Measurements from ENCODE around the gene PRAC2. TPM values are rescaled to one million over a fixed set of nuclear protein-coding genes. Genes with fewer than 3 reads are reported as not detected.
A peak's percentile ranks its signal among the peaks of the same experiment; 100 is the strongest.

The PRAC2 gene
- total and polyA plus RNA-seq, 2 donors (not counting 1 experiment from before 2014, with no cell fraction given): not detected

DNA sequence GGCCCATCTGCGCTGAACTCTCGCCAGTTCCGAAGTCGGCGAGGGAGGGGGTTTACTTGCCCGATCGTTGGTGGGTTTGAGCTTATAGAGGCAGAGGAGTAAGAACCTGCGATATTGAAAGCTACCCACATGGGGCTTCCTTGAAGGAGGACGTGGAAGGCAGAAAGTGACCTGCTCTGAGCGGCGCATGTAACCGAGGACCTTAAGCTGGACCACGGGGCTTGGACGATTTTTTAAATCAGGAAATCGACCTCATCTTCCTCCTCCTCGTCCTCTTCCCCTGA is 2.0 kb downstream of the PRAC2 start:
- Histone ChIP-seq H3K9me3 (ENCODE audit: control insufficient read depth, insufficient read depth, low read depth, low read length) (no peaks in the 10 kb centered on the region), H3K27me3 (ENCODE audit: control insufficient read depth, insufficient read depth, low read length) (peaks cover 97% of the 10 kb centered on the region), H4K20me1 (ENCODE audit: control insufficient read depth, extremely low read depth, insufficient read depth, low read length) (no peaks in the 10 kb centered on the region), H3K27ac (ENCODE audit: insufficient read depth, low read length) (no peak overlapping the region), H3K36me3 (ENCODE audit: control insufficient read depth, insufficient read depth, low read length) (no peaks in the 10 kb centered on the region), H3K4me3 (replicated peaks in 1 of 4; ENCODE audit: control extremely low read depth in 1 of 4, insufficient read depth in 1 of 4, low read depth in 3 of 4, low read length in 4 of 4) (peak overlapping the region in 2 of 4 experiments; percentile 12 to 17), H3K79me2 (ENCODE audit: control insufficient read depth, insufficient read depth, low read length) (no peaks in the 10 kb centered on the region), H3K9ac (ENCODE audit: insufficient read depth, low read length) (no peak overlapping the region), H2AFZ (ENCODE audit: low read length) (no peak overlapping the region), H3K4me2 (ENCODE audit: extremely low read depth, insufficient read depth, low read length) (peak overlapping the region; percentile 25), H3K4me1 (ENCODE audit: control insufficient read depth, extremely low read depth, insufficient read depth, low read length) (peaks cover 4% of the 10 kb centered on the region)
- no peak for DNase-seq (ENCODE audit: low read depth in 2 of 2)
- TF ChIP-seq EZH2 (IDR thresholded peaks at IDR 0.05; ENCODE audit: low read length, missing control alignments): no peak
- TF ChIP-seq, protein P1, sequence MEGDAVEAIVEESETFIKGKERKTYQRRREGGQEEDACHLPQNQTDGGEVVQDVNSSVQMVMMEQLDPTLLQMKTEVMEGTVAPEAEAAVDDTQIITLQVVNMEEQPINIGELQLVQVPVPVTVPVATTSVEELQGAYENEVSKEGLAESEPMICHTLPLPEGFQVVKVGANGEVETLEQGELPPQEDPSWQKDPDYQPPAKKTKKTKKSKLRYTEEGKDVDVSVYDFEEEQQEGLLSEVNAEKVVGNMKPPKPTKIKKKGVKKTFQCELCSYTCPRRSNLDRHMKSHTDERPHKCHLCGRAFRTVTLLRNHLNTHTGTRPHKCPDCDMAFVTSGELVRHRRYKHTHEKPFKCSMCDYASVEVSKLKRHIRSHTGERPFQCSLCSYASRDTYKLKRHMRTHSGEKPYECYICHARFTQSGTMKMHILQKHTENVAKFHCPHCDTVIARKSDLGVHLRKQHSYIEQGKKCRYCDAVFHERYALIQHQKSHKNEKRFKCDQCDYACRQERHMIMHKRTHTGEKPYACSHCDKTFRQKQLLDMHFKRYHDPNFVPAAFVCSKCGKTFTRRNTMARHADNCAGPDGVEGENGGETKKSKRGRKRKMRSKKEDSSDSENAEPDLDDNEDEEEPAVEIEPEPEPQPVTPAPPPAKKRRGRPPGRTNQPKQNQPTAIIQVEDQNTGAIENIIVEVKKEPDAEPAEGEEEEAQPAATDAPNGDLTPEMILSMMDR (conservative IDR thresholded peaks at IDR 0.05 in 1 of 2, IDR thresholded peaks at IDR 0.05 in 1 of 2; ENCODE audit: low read depth in 1 of 2, low read length in 2 of 2): no peak

DNA sequence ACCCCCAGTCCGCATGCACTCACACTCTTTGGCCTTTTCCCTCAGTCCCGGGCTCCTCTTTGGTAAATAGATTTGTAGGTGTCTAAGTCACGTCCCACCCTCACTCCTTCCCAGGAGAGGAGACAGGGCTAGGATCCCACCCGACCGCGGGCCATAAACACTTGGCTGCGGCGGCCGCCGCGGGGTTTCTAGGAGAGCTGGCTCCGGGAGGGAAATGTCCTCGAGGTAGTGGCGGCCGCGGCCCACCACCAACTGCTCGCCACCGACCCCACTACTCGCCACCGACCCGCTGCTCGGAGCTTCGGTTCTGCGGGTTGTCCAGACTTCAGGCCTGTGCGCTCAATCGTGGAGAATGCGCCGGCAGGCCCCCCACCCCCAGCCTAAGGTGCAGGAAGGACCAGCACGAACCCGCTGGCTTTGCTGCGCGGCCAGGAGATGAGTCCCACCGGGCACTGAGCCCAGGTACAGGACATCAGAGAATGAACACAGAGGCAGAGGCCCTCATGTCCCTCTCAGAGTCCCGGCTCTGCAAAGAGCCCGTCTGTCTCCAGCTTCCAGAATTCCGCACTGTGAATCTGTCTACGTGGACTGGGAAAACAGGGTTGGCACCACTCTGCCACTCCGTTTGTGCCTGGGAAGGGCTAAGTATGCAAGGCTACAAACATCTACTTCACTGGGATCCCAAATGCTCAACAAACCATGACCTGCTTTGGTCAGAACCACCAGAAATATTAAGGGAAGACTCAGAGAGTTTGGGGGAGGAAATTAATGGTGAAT is 2.5 kb downstream of the PRAC2 start:
- Histone ChIP-seq H3K4me1 (ENCODE audit: control insufficient read depth, extremely low read depth, insufficient read depth, low read length) (peaks cover 4% of the 10 kb centered on the region), H3K4me2 (ENCODE audit: extremely low read depth, insufficient read depth, low read length) (no peak overlapping the region), H3K27ac (ENCODE audit: insufficient read depth, low read length) (no peak overlapping the region), H3K79me2 (ENCODE audit: control insufficient read depth, insufficient read depth, low read length) (no peaks in the 10 kb centered on the region), H3K36me3 (ENCODE audit: control insufficient read depth, insufficient read depth, low read length) (no peaks in the 10 kb centered on the region), H2AFZ (ENCODE audit: low read length) (no peak overlapping the region), H3K27me3 (ENCODE audit: control insufficient read depth, insufficient read depth, low read length) (peaks cover 97% of the 10 kb centered on the region), H4K20me1 (ENCODE audit: control insufficient read depth, extremely low read depth, insufficient read depth, low read length) (no peaks in the 10 kb centered on the region), H3K9me3 (ENCODE audit: control insufficient read depth, insufficient read depth, low read depth, low read length) (no peaks in the 10 kb centered on the region), H3K4me3 (replicated peaks in 1 of 4; ENCODE audit: control extremely low read depth in 1 of 4, insufficient read depth in 1 of 4, low read depth in 3 of 4, low read length in 4 of 4) (peak overlapping the region in 1 of 4 experiments; percentile 12), H3K9ac (ENCODE audit: insufficient read depth, low read length) (no peak overlapping the region)
- peak; percentile 92 for TF ChIP-seq EZH2 (IDR thresholded peaks at IDR 0.05; ENCODE audit: low read length, missing control alignments)
- TF ChIP-seq, protein P1 (conservative IDR thresholded peaks at IDR 0.05 in 1 of 2, IDR thresholded peaks at IDR 0.05 in 1 of 2; ENCODE audit: low read depth in 1 of 2, low read length in 2 of 2): no peak
- DNase-seq (ENCODE audit: low read depth in 2 of 2): no peak

DNA sequence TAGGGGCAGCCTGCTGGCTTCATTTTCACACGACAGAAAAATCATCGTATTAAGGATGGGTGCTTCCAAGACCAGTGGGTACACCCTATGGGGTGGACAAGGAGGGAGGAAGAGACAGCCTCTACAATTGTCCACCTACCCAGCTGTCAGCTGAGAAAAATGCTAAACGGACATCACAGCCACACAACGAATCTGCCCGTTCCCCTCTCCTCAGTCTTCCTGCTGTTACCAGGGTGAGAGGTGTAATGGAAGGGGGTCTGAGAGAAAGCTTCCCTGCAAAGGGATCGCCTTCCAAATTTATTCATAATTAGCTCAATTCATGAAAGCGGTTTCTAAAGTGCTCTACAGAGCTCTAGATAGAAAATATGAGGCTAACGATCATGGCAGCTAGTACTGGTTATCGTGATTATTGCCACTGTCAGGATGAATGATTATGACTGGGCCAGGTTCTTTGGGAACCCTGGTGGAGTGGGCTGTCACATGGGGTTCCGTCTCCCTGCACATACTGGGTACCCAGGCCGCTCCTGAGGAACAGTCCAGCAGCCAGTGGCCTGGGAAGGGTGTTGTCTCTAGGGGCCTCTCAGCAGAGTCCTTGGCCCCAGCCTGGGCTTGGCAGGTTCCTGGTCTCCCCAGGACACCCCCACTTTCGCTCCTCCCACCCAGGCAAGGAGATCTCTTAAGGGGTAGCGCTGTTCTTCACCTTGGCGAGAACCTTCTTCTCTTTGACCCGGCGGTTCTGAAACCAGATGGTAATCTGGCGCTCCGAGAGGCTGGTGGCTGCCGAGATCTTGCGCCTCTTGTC is 3.3 kb downstream of the PRAC2 start:
- H3K36me3 ChIP-seq (ENCODE audit: control insufficient read depth, insufficient read depth, low read length): no peaks in the 10 kb centered on the region
- H3K4me3 ChIP-seq (replicated peaks in 1 of 4; ENCODE audit: control extremely low read depth in 1 of 4, insufficient read depth in 1 of 4, low read depth in 3 of 4, low read length in 4 of 4): no peak overlapping the region
- H3K9ac ChIP-seq (ENCODE audit: insufficient read depth, low read length): no peak overlapping the region
- no peaks in the 10 kb centered on the region for H3K9me3 ChIP-seq (ENCODE audit: control insufficient read depth, insufficient read depth, low read depth, low read length)
- no peak for DNase-seq (ENCODE audit: low read depth in 2 of 2)
- H3K4me2 ChIP-seq (ENCODE audit: extremely low read depth, insufficient read depth, low read length): no peak overlapping the region
- TF ChIP-seq, protein P1 (conservative IDR thresholded peaks at IDR 0.05 in 1 of 2, IDR thresholded peaks at IDR 0.05 in 1 of 2; ENCODE audit: low read depth in 1 of 2, low read length in 2 of 2): no peak
- no peak for TF ChIP-seq EZH2 (IDR thresholded peaks at IDR 0.05; ENCODE audit: low read length, missing control alignments)
- no peak overlapping the region for H3K27ac ChIP-seq (ENCODE audit: insufficient read depth, low read length)
- H4K20me1 ChIP-seq (ENCODE audit: control insufficient read depth, extremely low read depth, insufficient read depth, low read length): no peaks in the 10 kb centered on the region
- peaks cover 92% of the 10 kb centered on the region for H3K27me3 ChIP-seq (ENCODE audit: control insufficient read depth, insufficient read depth, low read length)
- H3K79me2 ChIP-seq (ENCODE audit: control insufficient read depth, insufficient read depth, low read length): no peaks in the 10 kb centered on the region
- peaks cover 4% of the 10 kb centered on the region for H3K4me1 ChIP-seq (ENCODE audit: control insufficient read depth, extremely low read depth, insufficient read depth, low read length)
- H2AFZ ChIP-seq (ENCODE audit: low read length): no peak overlapping the region

Data from fibroblast of lung (primary cell).